WI38 (cell line): Measurements from ENCODE around the gene IGSF11.

ENCODE experiments used
- H3K4me3 ChIP-seq: 2 replicates; pipeline ENCODE4 v1.5.1; 2011; ENCODE audit warnings: low read depth, mild to moderate bottlenecking, control low read depth, low read length
- CTCF ChIP-seq: IDR thresholded peaks from 2 replicates; pipeline ENCODE4 v1.5.1; 2012; ENCODE audit warnings: low read depth, mild to moderate bottlenecking, control low read depth, low read length

Gene IGSF11

GRCh38 chr3:118936811-118937210 is 97.8 kb downstream of the IGSF11 start:
- H3K4me3 ChIP-seq, result no peak overlapping the region
- no peak for TF ChIP-seq CTCF

GRCh38 chr3:118932822-118933558 is 101.7 kb downstream of the IGSF11 start:
- H3K4me3 ChIP-seq, result no peak overlapping the region
- TF ChIP-seq CTCF, result no peak

GRCh38 chr3:118931996-118932395 is 102.7 kb downstream of the IGSF11 start:
- TF ChIP-seq CTCF, result no peak

GRCh38 chr3:118927449-118927848 is 107.2 kb downstream of the IGSF11 start:
- H3K4me3 ChIP-seq, result no peak overlapping the region
- no peak for TF ChIP-seq CTCF

More at GRCh38 chr3:118931996-118932395, 102.7 kb downstream of the IGSF11 start:
- no peak overlapping the region for H3K4me3 ChIP-seq

- TF ChIP-seq CTCF, result no peak
- no peak overlapping the region for H3K4me3 ChIP-seq
Observed at GRCh38 chr3:118912188-118912587, 122.5 kb downstream of the IGSF11 start.

- TF ChIP-seq CTCF, result no peak
- H3K4me3 ChIP-seq, result no peak overlapping the region
Observed at GRCh38 chr3:118910332-118910731, 124.3 kb downstream of the IGSF11 start.

- H3K4me3 ChIP-seq, result no peak overlapping the region
- TF ChIP-seq CTCF, result no peak
Observed at GRCh38 chr3:118909763-118910162, 124.9 kb downstream of the IGSF11 start.
